Spleen (tissue), 11 donors: Measurements from ENCODE around the gene SLC25A4. TPM values are rescaled to one million over a fixed set of nuclear protein-coding genes. Genes with fewer than 3 reads are reported as not detected.

Experiments
- DNase-seq: peaks from one replicate; pipeline ENCODE4 v3.0.0-alpha.2; 2020
- H3K27ac ChIP-seq, 8 donors: fragments of 200-600 bp; sonication (generic) in 7 of 8; 1 replicate in 4 of 8; 2 replicates in 4 of 8; pipeline versions ENCODE4 v1.5.0 to v1.8.0; 2016 to 2021; ENCODE audit warnings: inconsistent platforms in 4 of 8, mild to moderate bottlenecking in 4 of 8, moderate library complexity in 1 of 8
- H3K27me3 ChIP-seq, 7 donors: fragments of 200-600 bp; sonication (generic) in 6 of 7; replicated peaks in 1 of 7; 1 replicate in 4 of 7; 2 replicates in 3 of 7; pipeline versions ENCODE4 v1.5.0 to v1.8.0; 2016 to 2021; ENCODE audit warnings: inconsistent platforms in 3 of 7, mild to moderate bottlenecking in 1 of 7
- H3K36me3 ChIP-seq, 6 donors: fragments of 200-600 bp; sonication (generic) in 5 of 6; 1 replicate in 4 of 6; 2 replicates in 2 of 6; pipeline versions ENCODE4 v1.5.0 to v1.8.0; 2016 to 2021; ENCODE audit warnings: inconsistent platforms in 2 of 6
- H3K4me1 ChIP-seq, 6 donors: fragments of 200-600 bp; sonication (generic) in 5 of 6; 1 replicate in 3 of 6; 2 replicates in 3 of 6; pipeline versions ENCODE4 v1.5.0 to v1.8.0; 2016 to 2021; ENCODE audit warnings: inconsistent platforms in 3 of 6
- H3K4me3 ChIP-seq, 8 donors: fragments of 200-600 bp; sonication (generic) in 7 of 8; 1 replicate in 4 of 8; 2 replicates in 4 of 8; pipeline versions ENCODE4 v1.5.0 to v1.8.0; 2016 to 2021; ENCODE audit warnings: inconsistent platforms in 4 of 8, mild to moderate bottlenecking in 4 of 8, moderate library complexity in 2 of 8
- H3K9me3 ChIP-seq, 8 donors: fragments of 200-600 bp; sonication (generic) in 7 of 8; 1 replicate in 4 of 8; 2 replicates in 4 of 8; pipeline versions ENCODE4 v1.5.0 to v1.8.0; 2016 to 2021; ENCODE audit warnings: inconsistent platforms in 4 of 8
- POLR2A ChIP-seq, 3 donors: fragments of 450-650 bp; IDR thresholded peaks; one replicate each; pipeline ENCODE4 v1.5.1; 2017; ENCODE audit warnings: antibody characterized with exemption in 3 of 3, mild to moderate bottlenecking in 1 of 3
- POLR2AphosphoS5 ChIP-seq, 3 donors: sonication (generic); formaldehyde crosslinking; IDR thresholded peaks; one replicate each; pipeline ENCODE4 v1.5.1; 2017; ENCODE audit warnings: antibody characterized with exemption in 3 of 3
- WGBS, 5 donors: extraction: QIAGEN DNeasy Blood & Tissue Kit in 3 of 5; methylation state at CpG; one replicate each; pipeline versions ENCODE4 v1.1.5 to v1.1.7; 2013 to 2018; 5-methylcytosine and 5-hydroxymethylcytosine counted together
- intact Hi-C: fragments of 100-400 bp; cut with DNase I; formaldehyde crosslinking; loops from one replicate; pipeline ENCODE4 v1.15.0; 2023; ENCODE audit warnings: low total_unique reads
- polyA plus RNA-seq, 3 donors: library from polyadenylated mRNA; stranded (reverse); fragments of 200-250 nt; gene quantifications; one replicate each; pipeline ENCODE4 v1.2.1, GENCODE V29; 2013
- total RNA-seq, 7 donors: library from RNA; depleted of rRNA in 3 of 7; stranded (reverse); fragments of >200 nt in 3 of 7; fragmentation: NEBNext Ultra II Directional in 4 of 7; extraction: Animal tissue kit (Norgen Biotek cat#: 25700) in 4 of 7; gene quantifications; one replicate each; pipeline versions ENCODE4 v1.1.0 to v1.2.1, GENCODE V29; 2016 to 2021
- TF ChIP-seq, protein P1 (sequence below), 11 experiments: fragments of 200-600 bp in 7 of 11; fragments of 450-650 bp in 4 of 11; sonication (generic) in 4 of 11; IDR thresholded peaks in 8 of 11; conservative IDR thresholded peaks in 3 of 11; 1 replicate in 7 of 11; 2 replicates in 4 of 11; pipeline versions ENCODE4 v1.4.0 to v1.8.0; 2016 to 2021; ENCODE audit warnings: antibody characterized with exemption in 11 of 11, inconsistent platforms in 4 of 11, mild to moderate bottlenecking in 1 of 11
- donor health status: healthy with polysubstance abuse.
- donor health status: DM: no; HTN: no; CAD: no; lungs with moderate emphysema.
- donor health status: DM: no; HTN: no; CAD: no.
- donor health status: Bipolar disorder and iron deficiency.
- donor health status: healthy.
- donor health status: DM: no; HTN: no; CAD: no.
- donor health status: DM: yes; HTN: yes; CAD: no.

Gene SLC25A4
- total and polyA plus RNA-seq, 10 donors = 6.2 to 17.2 (median 11.0) TPM

GRCh38 chr4:185119927-185120630 lies 23.0 kb upstream of the SLC25A4 start:
- no peak for DNase-seq
- Histone ChIP-seq H3K4me1 (no peaks in the 10 kb centered on the region), H3K4me3 (no peak overlapping the region), H3K36me3 (no peaks in the 10 kb centered on the region), H3K27me3 (peaks cover 0 to 16% (median 0%) of the 10 kb centered on the region in 7 donors), H3K27ac (no peak overlapping the region), H3K9me3 (no peaks in the 10 kb centered on the region)
- intact Hi-C loops = no loop called here
- WGBS, 5 donors = 69 to 82% (median 75%) methylated on average over 3 of the region's 3 CpGs
- TF ChIP-seq POLR2AphosphoS5 (IDR thresholded peaks at IDR 0.05) = no peak

- 83 to 92% (median 86%) methylated on average over 6 of the region's 6 CpGs for WGBS, 5 donors
- Histone ChIP-seq H3K27ac (no peak overlapping the region), H3K9me3 (no peaks in the 10 kb centered on the region), H3K36me3 (no peaks in the 10 kb centered on the region), H3K27me3 (peaks cover 0 to 21% (median 0%) of the 10 kb centered on the region in 7 donors), H3K4me1 (no peaks in the 10 kb centered on the region), H3K4me3 (no peak overlapping the region)
- no peak for TF ChIP-seq POLR2AphosphoS5 (IDR thresholded peaks at IDR 0.05)
- TF ChIP-seq, protein P1, sequence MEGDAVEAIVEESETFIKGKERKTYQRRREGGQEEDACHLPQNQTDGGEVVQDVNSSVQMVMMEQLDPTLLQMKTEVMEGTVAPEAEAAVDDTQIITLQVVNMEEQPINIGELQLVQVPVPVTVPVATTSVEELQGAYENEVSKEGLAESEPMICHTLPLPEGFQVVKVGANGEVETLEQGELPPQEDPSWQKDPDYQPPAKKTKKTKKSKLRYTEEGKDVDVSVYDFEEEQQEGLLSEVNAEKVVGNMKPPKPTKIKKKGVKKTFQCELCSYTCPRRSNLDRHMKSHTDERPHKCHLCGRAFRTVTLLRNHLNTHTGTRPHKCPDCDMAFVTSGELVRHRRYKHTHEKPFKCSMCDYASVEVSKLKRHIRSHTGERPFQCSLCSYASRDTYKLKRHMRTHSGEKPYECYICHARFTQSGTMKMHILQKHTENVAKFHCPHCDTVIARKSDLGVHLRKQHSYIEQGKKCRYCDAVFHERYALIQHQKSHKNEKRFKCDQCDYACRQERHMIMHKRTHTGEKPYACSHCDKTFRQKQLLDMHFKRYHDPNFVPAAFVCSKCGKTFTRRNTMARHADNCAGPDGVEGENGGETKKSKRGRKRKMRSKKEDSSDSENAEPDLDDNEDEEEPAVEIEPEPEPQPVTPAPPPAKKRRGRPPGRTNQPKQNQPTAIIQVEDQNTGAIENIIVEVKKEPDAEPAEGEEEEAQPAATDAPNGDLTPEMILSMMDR (IDR thresholded peaks at IDR 0.05 in 8 of 11, conservative IDR thresholded peaks at IDR 0.05 in 3 of 11) = no peak
- no peak for TF ChIP-seq POLR2A (IDR thresholded peaks at IDR 0.05)
- DNase-seq = no peak
- intact Hi-C loops = no loop called here
Observed at GRCh38 chr4:185120631-185120946, 22.5 kb upstream of the SLC25A4 start.

GRCh38 chr4:185122681-185123345 lies 20.3 kb upstream of the SLC25A4 start:
- Histone ChIP-seq H3K27ac (no peak overlapping the region), H3K4me1 (peaks cover 0 to 13% (median 10%) of the 10 kb centered on the region in 6 donors), H3K4me3 (no peak overlapping the region), H3K36me3 (no peaks in the 10 kb centered on the region), H3K27me3 (peaks cover 0 to 42% (median 9%) of the 10 kb centered on the region in 7 donors), H3K9me3 (no peaks in the 10 kb centered on the region)
- WGBS, 5 donors = 67 to 77% (median 70%) methylated on average over 6 of the region's 6 CpGs
- intact Hi-C loops = no loop called here
- TF ChIP-seq POLR2A (IDR thresholded peaks at IDR 0.05) = no peak
- no peak for TF ChIP-seq POLR2AphosphoS5 (IDR thresholded peaks at IDR 0.05)
- TF ChIP-seq, protein P1 (IDR thresholded peaks at IDR 0.05 in 8 of 11, conservative IDR thresholded peaks at IDR 0.05 in 3 of 11) = no peak
- DNase-seq = no peak

GRCh38 chr4:185124006-185124405 lies 19.1 kb upstream of the SLC25A4 start:
- Histone ChIP-seq H3K9me3 (no peaks in the 10 kb centered on the region), H3K4me1 (peaks cover 3 to 25% (median 21%) of the 10 kb centered on the region in 6 donors), H3K27ac (no peak overlapping the region), H3K36me3 (no peaks in the 10 kb centered on the region), H3K27me3 (peaks cover 0 to 54% (median 17%) of the 10 kb centered on the region in 7 donors), H3K4me3 (no peak overlapping the region)
- 50 to 82% (median 71%) methylated on average over 3 of the region's 3 CpGs for WGBS, 5 donors
- intact Hi-C loops = no loop called here
- TF ChIP-seq, protein P1 (IDR thresholded peaks at IDR 0.05 in 8 of 11, conservative IDR thresholded peaks at IDR 0.05 in 3 of 11) = no peak
- TF ChIP-seq POLR2A (IDR thresholded peaks at IDR 0.05) = no peak
- TF ChIP-seq POLR2AphosphoS5 (IDR thresholded peaks at IDR 0.05) = no peak
- DNase-seq = no peak
